GM20000 (cell line): ENCODE results near the gene OR6K2.
"Not testable (repeated sequence)": the region's sequence is repeated elsewhere in the genome, so short reads cannot be mapped to it uniquely, and the experiment has no call there.

Experiments used
- DNase-seq: peaks from one replicate; pipeline ENCODE4 v3.0.0; 2012; ENCODE audit warnings: low spot score
- CTCF ChIP-seq: IDR thresholded peaks from 2 replicates; pipeline ENCODE4 v1.5.1; 2012; ENCODE audit warnings: mild to moderate bottlenecking, control low read depth; ENCODE audit errors: extremely low read depth, missing control alignments

Gene OR6K2

GRCh38 chr1:158694596-158694995, 5.9 kb downstream of the OR6K2 start:
- no peak for DNase-seq
- TF ChIP-seq CTCF: no peak

- DNase-seq: no peak
- no peak for TF ChIP-seq CTCF
Observed at GRCh38 chr1:158692356-158692755, 8.1 kb downstream of the OR6K2 start.

- TF ChIP-seq CTCF: no peak
- DNase-seq: no peak
Observed at GRCh38 chr1:158691907-158692306, 8.5 kb downstream of the OR6K2 start.

GRCh38 chr1:158691149-158691548, 9.3 kb downstream of the OR6K2 start:
- DNase-seq: not testable (repeated sequence)

- TF ChIP-seq CTCF: no peak
Observed at GRCh38 chr1:158689875-158690274, 10.6 kb downstream of the OR6K2 start.

GRCh38 chr1:158689110-158689509, 11.3 kb downstream of the OR6K2 start:
- TF ChIP-seq CTCF: no peak

More at GRCh38 chr1:158689875-158690274, 10.6 kb downstream of the OR6K2 start:
- DNase-seq: no peak

GRCh38 chr1:158688343-158688742, 12.1 kb downstream of the OR6K2 start:
- not testable (repeated sequence) for DNase-seq

More at GRCh38 chr1:158689110-158689509, 11.3 kb downstream of the OR6K2 start:
- DNase-seq: no peak

GRCh38 chr1:158687037-158687436, 13.4 kb downstream of the OR6K2 start:
- TF ChIP-seq CTCF: no peak
- DNase-seq: no peak
